GM19372 (cell line): ENCODE data around the gene VSIG10.
A peak's percentile ranks its signal among the peaks of the same experiment; 100 is the strongest.

Source experiments
- ATAC-seq: cut with Tn5 transposase; IDR thresholded peaks from one replicate; pipeline ENCODE4 v1.9.1; 2021; ENCODE audit warnings: mild to moderate bottlenecking, low read depth, moderate library complexity; ENCODE audit not compliant: unreplicated experiment

The VSIG10 gene

GRCh38 chr12:118061873-118062843 lies 41.7 kb downstream of the VSIG10 start:
- ATAC-seq, result no peak

GRCh38 chr12:118061011-118061872 lies 42.6 kb downstream of the VSIG10 start, which contains the start of gene WSB2:
WSB2 (minus strand) TSS chr12:118061179; CDS start chr12:118061048, 131 bp downstream.
- ATAC-seq, result peak; percentile 39

- ATAC-seq, result peak; percentile 42
Measured at GRCh38 chr12:118060301-118061010, 43.4 kb downstream of the VSIG10 start.

- ATAC-seq, result no peak
Measured at GRCh38 chr12:118059341-118060191, 44.2 kb downstream of the VSIG10 start.

GRCh38 chr12:118058881-118059280 lies 44.9 kb downstream of the VSIG10 start:
- no peak for ATAC-seq

- ATAC-seq, result no peak
Measured at GRCh38 chr12:118058227-118058626, 45.6 kb downstream of the VSIG10 start.

- ATAC-seq, result no peak
Measured at GRCh38 chr12:118055865-118056773, 47.7 kb downstream of the VSIG10 start.

- ATAC-seq, result no peak
Measured at GRCh38 chr12:118055144-118055557, 48.7 kb downstream of the VSIG10 start.

GRCh38 chr12:118053071-118053985 lies 50.5 kb downstream of the VSIG10 start:
- ATAC-seq, result no peak

- no peak for ATAC-seq
Measured at GRCh38 chr12:118052324-118053070, 51.3 kb downstream of the VSIG10 start.

GRCh38 chr12:118050972-118051910 lies 52.6 kb downstream of the VSIG10 start:
- ATAC-seq, result no peak

GRCh38 chr12:118046430-118046829 lies 57.4 kb downstream of the VSIG10 start:
- no peak for ATAC-seq

GRCh38 chr12:118044577-118044976 lies 59.2 kb downstream of the VSIG10 start:
- ATAC-seq, result no peak

- ATAC-seq, result no peak
Measured at GRCh38 chr12:118044075-118044474, 59.7 kb downstream of the VSIG10 start.

- no peak for ATAC-seq
Measured at GRCh38 chr12:118042091-118042490, 61.7 kb downstream of the VSIG10 start.

- ATAC-seq, result no peak
Measured at GRCh38 chr12:118038137-118038536, 65.7 kb downstream of the VSIG10 start.
